ENCODE results near the gene CUEDC1.

Gene CUEDC1

GRCh38 chr17:57858838-57859237 lies 96.4 kb downstream of the CUEDC1 start:
- Histone ChIP-seq H3K9me3 (ENCODE audit: control insufficient read depth, low read length) (no peaks in the 10 kb centered on the region), H3K27me3 (ENCODE audit: control insufficient read depth, insufficient read depth, low read length) (no peaks in the 10 kb centered on the region), H3K27ac (no peak overlapping the region), H3K9ac (no peak overlapping the region), H3K4me2 (ENCODE audit: low read length) (no peak overlapping the region), H3K36me3 (ENCODE audit: control insufficient read depth, insufficient read depth, low read length) (no peaks in the 10 kb centered on the region), H3K4me3 (ENCODE audit: low read depth, low read length) (no peak overlapping the region), H3K79me2 (no peaks in the 10 kb centered on the region), H2AFZ (no peak overlapping the region), H3K4me1 (peaks cover 9% of the 10 kb centered on the region)
- TF ChIP-seq, protein P1, sequence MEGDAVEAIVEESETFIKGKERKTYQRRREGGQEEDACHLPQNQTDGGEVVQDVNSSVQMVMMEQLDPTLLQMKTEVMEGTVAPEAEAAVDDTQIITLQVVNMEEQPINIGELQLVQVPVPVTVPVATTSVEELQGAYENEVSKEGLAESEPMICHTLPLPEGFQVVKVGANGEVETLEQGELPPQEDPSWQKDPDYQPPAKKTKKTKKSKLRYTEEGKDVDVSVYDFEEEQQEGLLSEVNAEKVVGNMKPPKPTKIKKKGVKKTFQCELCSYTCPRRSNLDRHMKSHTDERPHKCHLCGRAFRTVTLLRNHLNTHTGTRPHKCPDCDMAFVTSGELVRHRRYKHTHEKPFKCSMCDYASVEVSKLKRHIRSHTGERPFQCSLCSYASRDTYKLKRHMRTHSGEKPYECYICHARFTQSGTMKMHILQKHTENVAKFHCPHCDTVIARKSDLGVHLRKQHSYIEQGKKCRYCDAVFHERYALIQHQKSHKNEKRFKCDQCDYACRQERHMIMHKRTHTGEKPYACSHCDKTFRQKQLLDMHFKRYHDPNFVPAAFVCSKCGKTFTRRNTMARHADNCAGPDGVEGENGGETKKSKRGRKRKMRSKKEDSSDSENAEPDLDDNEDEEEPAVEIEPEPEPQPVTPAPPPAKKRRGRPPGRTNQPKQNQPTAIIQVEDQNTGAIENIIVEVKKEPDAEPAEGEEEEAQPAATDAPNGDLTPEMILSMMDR (IDR thresholded peaks at IDR 0.05) = no peak

DNA sequence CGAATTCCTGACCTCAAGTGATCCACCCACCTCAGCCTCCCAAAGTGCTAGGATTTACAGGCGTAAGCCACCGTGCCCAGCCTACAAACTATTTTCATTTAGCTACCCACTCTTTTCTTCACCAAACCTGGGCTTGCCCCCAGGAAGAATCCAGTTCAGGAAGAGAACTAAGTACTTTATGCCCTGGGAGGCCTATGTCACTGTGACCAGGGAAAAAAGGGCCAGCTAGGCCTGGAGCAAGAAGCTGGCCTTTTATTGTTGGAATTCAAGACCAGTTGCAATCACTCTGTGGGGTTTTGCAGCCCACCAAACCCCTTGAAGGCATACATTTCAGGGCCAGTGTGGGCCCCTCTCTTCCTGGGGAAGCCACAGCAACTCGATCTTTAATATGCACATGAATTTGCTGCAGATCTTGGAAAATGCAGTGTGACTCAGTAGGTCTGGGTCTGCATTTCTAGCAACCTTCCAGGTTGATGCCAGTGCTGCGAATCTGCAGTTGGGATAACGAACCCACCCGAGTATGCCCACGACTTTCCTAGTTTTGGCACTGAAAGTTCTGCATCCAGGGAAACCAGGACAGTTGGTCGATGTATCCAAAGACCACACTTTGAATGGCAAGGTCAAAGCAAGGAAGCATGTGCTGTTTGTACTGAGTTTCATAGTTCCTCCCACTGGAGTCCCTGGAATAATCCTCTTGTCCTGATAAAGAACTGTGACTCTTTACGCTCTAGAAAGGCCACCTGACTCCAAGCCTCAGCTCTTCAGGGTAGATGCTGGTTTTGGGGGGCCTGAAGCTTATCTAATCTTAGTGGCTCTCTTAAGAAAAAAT lies 98.2 kb downstream of the CUEDC1 start:
- H3K4me3 ChIP-seq (ENCODE audit: low read depth, low read length) = no peak overlapping the region
- peaks cover 5% of the 10 kb centered on the region for H3K4me1 ChIP-seq
- H2AFZ ChIP-seq = no peak overlapping the region
- H3K9ac ChIP-seq = no peak overlapping the region
- H3K27ac ChIP-seq = no peak overlapping the region
- H3K4me2 ChIP-seq (ENCODE audit: low read length) = no peak overlapping the region
- no peaks in the 10 kb centered on the region for H3K79me2 ChIP-seq
- no peaks in the 10 kb centered on the region for H3K27me3 ChIP-seq (ENCODE audit: control insufficient read depth, insufficient read depth, low read length)
- no peaks in the 10 kb centered on the region for H3K9me3 ChIP-seq (ENCODE audit: control insufficient read depth, low read length)
- TF ChIP-seq, protein P1 (IDR thresholded peaks at IDR 0.05) = no peak
- H3K36me3 ChIP-seq (ENCODE audit: control insufficient read depth, insufficient read depth, low read length) = no peaks in the 10 kb centered on the region

DNA sequence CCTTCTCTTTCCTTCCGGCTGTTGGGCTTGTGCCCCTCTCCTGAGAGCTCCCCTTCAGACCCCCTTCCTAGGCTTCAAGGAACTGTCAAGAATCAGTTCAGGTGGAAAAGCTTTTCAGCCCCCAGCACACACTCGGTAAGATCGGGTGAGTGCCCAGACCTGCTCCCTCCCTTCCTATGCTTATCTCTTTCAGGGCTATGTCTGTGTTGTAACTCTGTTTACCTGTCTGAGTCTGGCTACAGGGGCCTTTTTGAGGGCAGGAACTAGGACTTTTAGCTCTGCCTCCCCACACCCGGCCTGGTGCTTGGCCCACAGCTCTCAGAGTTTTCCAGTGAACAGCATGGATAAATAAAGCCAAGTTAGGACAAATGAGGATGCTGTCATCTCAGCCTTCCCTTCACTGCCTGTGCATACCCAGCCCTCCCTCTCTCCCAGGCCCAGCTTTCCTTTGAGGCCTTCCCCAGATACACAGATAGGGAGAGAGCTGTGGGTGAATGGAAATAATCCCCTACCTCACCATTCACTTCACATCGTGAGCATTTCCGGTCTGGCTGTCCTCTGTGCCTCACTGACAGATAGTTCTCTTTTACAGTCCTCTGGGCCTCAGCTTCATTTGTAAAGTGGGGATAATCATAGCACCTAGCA lies 99.7 kb downstream of the CUEDC1 start:
- Histone ChIP-seq H3K4me1 (peaks cover 7% of the 10 kb centered on the region), H3K4me2 (ENCODE audit: low read length) (no peak overlapping the region), H3K27ac (no peak overlapping the region), H3K27me3 (ENCODE audit: control insufficient read depth, insufficient read depth, low read length) (no peaks in the 10 kb centered on the region), H2AFZ (no peak overlapping the region), H3K79me2 (peaks cover under 1% of the 10 kb centered on the region), H3K36me3 (ENCODE audit: control insufficient read depth, insufficient read depth, low read length) (no peaks in the 10 kb centered on the region), H3K4me3 (ENCODE audit: low read depth, low read length) (no peak overlapping the region), H3K9ac (no peak overlapping the region), H3K9me3 (ENCODE audit: control insufficient read depth, low read length) (no peaks in the 10 kb centered on the region)
- TF ChIP-seq, protein P1 (IDR thresholded peaks at IDR 0.05) = no peak

DNA sequence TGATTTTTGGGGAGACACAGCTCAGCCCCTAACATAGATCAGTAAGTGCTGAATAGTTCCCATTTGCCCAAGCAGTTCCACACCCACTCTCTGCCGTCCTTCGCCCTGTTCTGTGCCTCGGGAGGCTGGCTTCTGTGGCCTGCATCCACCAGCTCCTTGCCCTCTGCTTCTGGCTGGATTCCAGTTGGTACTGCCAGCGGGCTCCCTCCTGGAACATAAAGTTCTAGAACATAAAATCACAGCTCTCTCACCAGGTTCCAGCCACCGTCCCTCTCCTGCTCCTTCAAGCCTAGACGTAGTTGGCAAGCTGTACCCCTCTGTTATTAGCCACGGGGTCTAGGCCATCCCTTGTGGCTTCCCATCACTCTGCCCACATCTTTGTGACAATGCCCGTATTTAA lies 101.5 kb downstream of the CUEDC1 start:
- Histone ChIP-seq H3K27ac (no peak overlapping the region), H3K9ac (no peak overlapping the region), H3K4me3 (ENCODE audit: low read depth, low read length) (no peak overlapping the region), H3K4me2 (ENCODE audit: low read length) (no peak overlapping the region), H3K9me3 (ENCODE audit: control insufficient read depth, low read length) (no peaks in the 10 kb centered on the region), H2AFZ (peak overlapping the region; percentile 39), H3K79me2 (peaks cover 13% of the 10 kb centered on the region), H3K36me3 (ENCODE audit: control insufficient read depth, insufficient read depth, low read length) (no peaks in the 10 kb centered on the region), H3K27me3 (ENCODE audit: control insufficient read depth, insufficient read depth, low read length) (no peaks in the 10 kb centered on the region), H3K4me1 (peaks cover 11% of the 10 kb centered on the region)
- TF ChIP-seq, protein P1 (IDR thresholded peaks at IDR 0.05) = no peak

Measured in parathyroid adenoma (tissue), 2 donors.